WERI-Rb-1 (cell line): ENCODE measurements around the gene RBFOX1.

ENCODE experiments used
- DNase-seq: peaks from one replicate; pipeline ENCODE4 v3.0.0-alpha.2; 2020
- H3K27ac ChIP-seq: fragments of 250-450 bp; sonication (Bioruptor Pico); 2 replicates; pipeline ENCODE4 v1.5.1; 2020; ENCODE audit warnings: mild to moderate bottlenecking, moderate library complexity
- H3K27me3 ChIP-seq: fragments of 250-450 bp; sonication (Bioruptor Pico); 2 replicates; pipeline ENCODE4 v1.5.1; 2021; ENCODE audit warnings: mild to moderate bottlenecking, low read depth, moderate library complexity; ENCODE audit not compliant: insufficient read depth, severe bottlenecking
- H3K36me3 ChIP-seq: fragments of 250-450 bp; sonication (Bioruptor Pico); 2 replicates; pipeline ENCODE4 v1.5.1; 2020; ENCODE audit warnings: mild to moderate bottlenecking, moderate library complexity
- H3K4me3 ChIP-seq: 2 replicates; pipeline ENCODE4 v1.5.1; 2011; ENCODE audit warnings: low read depth, mild to moderate bottlenecking, control low read depth, low read length
- H3K9me3 ChIP-seq: fragments of 250-450 bp; sonication (Bioruptor Pico); 2 replicates; pipeline ENCODE4 v1.5.1; 2021; ENCODE audit warnings: mild to moderate bottlenecking, moderate library complexity; ENCODE audit not compliant: severe bottlenecking
- CTCF ChIP-seq: IDR thresholded peaks from 2 replicates; pipeline ENCODE4 v1.5.1; 2011; ENCODE audit warnings: low read depth, mild to moderate bottlenecking, control low read depth, inconsistent platforms, low read length

RBFOX1 gene

GRCh38 chr16:7545251-7545650, 212.6 kb downstream of the RBFOX1 start:
- Histone ChIP-seq H3K36me3 (no peaks in the 10 kb centered on the region), H3K27me3 (no peaks in the 10 kb centered on the region), H3K4me3 (no peak overlapping the region), H3K27ac (no peak overlapping the region), H3K9me3 (no peaks in the 10 kb centered on the region)
- TF ChIP-seq CTCF: no peak
- DNase-seq: no peak

GRCh38 chr16:7546948-7547347, 214.3 kb downstream of the RBFOX1 start:
- no peaks in the 10 kb centered on the region for H3K36me3 ChIP-seq
- H3K4me3 ChIP-seq: no peak overlapping the region
- DNase-seq: no peak
- H3K9me3 ChIP-seq: no peaks in the 10 kb centered on the region
- no peak overlapping the region for H3K27ac ChIP-seq
- no peaks in the 10 kb centered on the region for H3K27me3 ChIP-seq
- TF ChIP-seq CTCF: no peak

- H3K36me3 ChIP-seq: no peaks in the 10 kb centered on the region
- no peaks in the 10 kb centered on the region for H3K27me3 ChIP-seq
- H3K27ac ChIP-seq: no peak overlapping the region
- no peak overlapping the region for H3K4me3 ChIP-seq
- TF ChIP-seq CTCF: no peak
- no peaks in the 10 kb centered on the region for H3K9me3 ChIP-seq
- no peak for DNase-seq
Observed at GRCh38 chr16:7547736-7548135, 215.1 kb downstream of the RBFOX1 start.

GRCh38 chr16:7548796-7549318, 216.2 kb downstream of the RBFOX1 start:
- no peak for DNase-seq
- no peak overlapping the region for H3K4me3 ChIP-seq
- no peak overlapping the region for H3K27ac ChIP-seq
- H3K9me3 ChIP-seq: no peaks in the 10 kb centered on the region
- no peaks in the 10 kb centered on the region for H3K36me3 ChIP-seq
- TF ChIP-seq CTCF: no peak
- H3K27me3 ChIP-seq: no peaks in the 10 kb centered on the region

GRCh38 chr16:7550096-7550495, 217.5 kb downstream of the RBFOX1 start:
- DNase-seq: no peak
- Histone ChIP-seq H3K4me3 (no peak overlapping the region), H3K27me3 (no peaks in the 10 kb centered on the region), H3K27ac (no peak overlapping the region), H3K9me3 (no peaks in the 10 kb centered on the region), H3K36me3 (no peaks in the 10 kb centered on the region)
- TF ChIP-seq CTCF: no peak

GRCh38 chr16:7555459-7555858, 222.8 kb downstream of the RBFOX1 start:
- Histone ChIP-seq H3K27ac (no peak overlapping the region), H3K27me3 (no peaks in the 10 kb centered on the region), H3K9me3 (no peaks in the 10 kb centered on the region), H3K36me3 (no peaks in the 10 kb centered on the region), H3K4me3 (no peak overlapping the region)
- TF ChIP-seq CTCF: no peak
- no peak for DNase-seq
